Measurements from ENCODE around the gene TRIM24. TPM values are rescaled to one million over a fixed set of nuclear protein-coding genes. Genes with fewer than 3 reads are reported as not detected.
A peak's percentile ranks its signal among the peaks of the same experiment; 100 is the strongest.

TRIM24 gene
- total and polyA plus RNA-seq, 10 of the 15 experiments (the other 5 are each of a cell fraction or from before 2014, with no cell fraction given): 4.6 to 23.5 (median 13.6) TPM

DNA sequence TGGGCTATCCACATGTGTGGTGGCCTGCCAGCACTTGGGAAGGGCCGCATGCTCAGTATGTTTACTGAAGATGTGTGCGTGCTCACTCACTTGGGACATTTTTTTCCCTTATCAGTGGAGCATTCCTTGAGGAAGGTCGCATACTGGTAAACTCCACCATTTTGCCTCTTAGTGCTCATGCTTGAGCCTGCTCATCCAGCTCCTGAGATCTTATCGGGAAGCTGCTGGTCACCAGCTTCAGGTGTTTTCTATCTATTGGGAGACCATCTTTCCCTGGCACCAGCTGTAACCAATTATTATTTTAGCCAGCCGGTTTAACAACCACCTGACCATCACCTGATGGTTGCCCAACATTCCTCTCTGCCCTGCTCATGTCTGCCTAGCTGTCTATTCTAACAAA, 35.0 kb upstream of the TRIM24 start:
- ChIA-PET POLR2A (no interaction called here), CTCF (interaction anchor here (0.6 kb wide), 1 partner anchor 221 kb away, joined by 3 read pairs; no protein-coding TSS in a partner anchor), SMC1A (ENCODE audit: uncharacterized antibody, unreplicated experiment) (no interaction called here), RAD21 (ENCODE audit: unreplicated experiment) (interaction anchor here (0.6 kb wide), 1 partner anchor 176 kb away, joined by 3 read pairs; no protein-coding TSS in a partner anchor)
- intact Hi-C loops (cut with micrococcal nuclease; ENCODE audit: unreplicated experiment) (no loop called here), in situ Hi-C loops (cut with MboI) (no loop called here)
- Histone ChIP-seq H3K9me3 (replicated peaks; ENCODE audit: control insufficient read depth, insufficient read depth, low read length) (peaks cover 7% of the 10 kb centered on the region; the same call in 2 of the 3 replicates), H3K4me3 (no peak overlapping the region), H3K9ac (ENCODE audit: control insufficient read depth, insufficient read depth, low read length) (no peak overlapping the region), H3K4me2 (ENCODE audit: control insufficient read depth, insufficient read depth) (no peak overlapping the region), H3K27ac (ENCODE audit: control insufficient read depth, insufficient read depth) (no peak overlapping the region), H2AFZ (ENCODE audit: control insufficient read depth, low read depth, low read length) (no peak overlapping the region), H3K36me3 (ENCODE audit: control insufficient read depth in 2 of 2, insufficient read depth in 2 of 2, low read length in 1 of 2) (no peaks in the 10 kb centered on the region), H3K4me1 (ENCODE audit: control insufficient read depth, insufficient read depth, low read length) (no peaks in the 10 kb centered on the region), H3K79me2 (ENCODE audit: control insufficient read depth, insufficient read depth, low read length) (no peaks in the 10 kb centered on the region), H4K20me1 (ENCODE audit: control insufficient read depth, insufficient read depth) (no peaks in the 10 kb centered on the region), H3K27me3 (replicated peaks in 1 of 2; ENCODE audit: control insufficient read depth in 2 of 2, insufficient read depth in 2 of 2, low read length in 1 of 2) (no peaks in the 10 kb centered on the region)
- no TSS peak for BruUV-seq (replicated peaks)
- no peak for DNase-seq (ENCODE audit: low read depth, low spot score)
- 51% methylated on average over 5 of the region's 5 CpGs for WGBS (ENCODE audit: insufficient coverage, insufficient replicate concordance, low lambda C conversion rate, missing lambda C conversion rate)
- ATAC-seq: no peak
- FAIRE-seq: no peak
- TF ChIP-seq LARP7 (IDR thresholded peaks at IDR 0.05): no peak
- TF ChIP-seq KAT2A (conservative IDR thresholded peaks at IDR 0.05; ENCODE audit: control insufficient read depth, low read depth, low read length): no peak
- no peak for TF ChIP-seq CBFB (IDR thresholded peaks at IDR 0.05; ENCODE audit: low read depth)
- TF ChIP-seq NR2C2 (IDR thresholded peaks at IDR 0.05; ENCODE audit: borderline replicate concordance, control insufficient read depth, insufficient read length, low read depth): no peak
- no peak for TF ChIP-seq YY1 (IDR thresholded peaks at IDR 0.05; ENCODE audit: low read depth, low read length)
- TF ChIP-seq ESRRA (IDR thresholded peaks at IDR 0.05; ENCODE audit: low read length): no peak

- 33% methylated on average over 5 of the region's 5 CpGs for WGBS (ENCODE audit: insufficient coverage, insufficient replicate concordance, low lambda C conversion rate, missing lambda C conversion rate)
- FAIRE-seq: no peak
- in situ Hi-C loops (cut with MboI): no loop called here
- SMC1A ChIA-PET (ENCODE audit: uncharacterized antibody, unreplicated experiment): no interaction called here
- DNase-seq (ENCODE audit: low read depth, low spot score): no peak
- H3K4me1 ChIP-seq (ENCODE audit: control insufficient read depth, insufficient read depth, low read length): no peaks in the 10 kb centered on the region
- no peak for ATAC-seq
- TF ChIP-seq KLF5 (IDR thresholded peaks at IDR 0.05; ENCODE audit: partially characterized antibody) (peak; percentile 66), FOXK2 (IDR thresholded peaks at IDR 0.05) (no peak), GABPA (IDR thresholded peaks at IDR 0.05; ENCODE audit: low read depth) (no peak), CBX5 (IDR thresholded peaks at IDR 0.05; ENCODE audit: low read depth) (peak; percentile 98; the same call in 1 of the 2 replicates), NFYA (IDR thresholded peaks at IDR 0.05; ENCODE audit: borderline replicate concordance, low read depth, low read length) (no peak), POLR2AphosphoS5 (IDR thresholded peaks at IDR 0.05; ENCODE audit: low read length) (no peak), ESRRA (IDR thresholded peaks at IDR 0.05; ENCODE audit: low read length) (no peak)
- POLR2A ChIA-PET: no interaction called here
- no peaks in the 10 kb centered on the region for H4K20me1 ChIP-seq (ENCODE audit: control insufficient read depth, insufficient read depth)
- peaks cover 13% of the 10 kb centered on the region; the same call in 2 of the 3 replicates for H3K9me3 ChIP-seq (replicated peaks; ENCODE audit: control insufficient read depth, insufficient read depth, low read length)
- intact Hi-C loops (cut with micrococcal nuclease; ENCODE audit: unreplicated experiment): no loop called here
- no peaks in the 10 kb centered on the region for H3K79me2 ChIP-seq (ENCODE audit: control insufficient read depth, insufficient read depth, low read length)
- H3K4me3 ChIP-seq: no peak overlapping the region
- no peak overlapping the region for H3K27ac ChIP-seq (ENCODE audit: control insufficient read depth, insufficient read depth)
- no peaks in the 10 kb centered on the region for H3K36me3 ChIP-seq (ENCODE audit: control insufficient read depth in 2 of 2, insufficient read depth in 2 of 2, low read length in 1 of 2)
- CTCF ChIA-PET: no interaction called here
- H3K9ac ChIP-seq (ENCODE audit: control insufficient read depth, insufficient read depth, low read length): no peak overlapping the region
- RAD21 ChIA-PET (ENCODE audit: unreplicated experiment): no interaction called here
- no TSS peak for BruUV-seq (replicated peaks)
- H2AFZ ChIP-seq (ENCODE audit: control insufficient read depth, low read depth, low read length): no peak overlapping the region
- no peak overlapping the region for H3K4me2 ChIP-seq (ENCODE audit: control insufficient read depth, insufficient read depth)
- no peaks in the 10 kb centered on the region for H3K27me3 ChIP-seq (replicated peaks in 1 of 2; ENCODE audit: control insufficient read depth in 2 of 2, insufficient read depth in 2 of 2, low read length in 1 of 2)
Observed at GRCh38 chr7:138429577-138430250, 30.3 kb upstream of the TRIM24 start.

All from GM12878 (cell line).